ENCODE results near the gene EHMT2.

DNA sequence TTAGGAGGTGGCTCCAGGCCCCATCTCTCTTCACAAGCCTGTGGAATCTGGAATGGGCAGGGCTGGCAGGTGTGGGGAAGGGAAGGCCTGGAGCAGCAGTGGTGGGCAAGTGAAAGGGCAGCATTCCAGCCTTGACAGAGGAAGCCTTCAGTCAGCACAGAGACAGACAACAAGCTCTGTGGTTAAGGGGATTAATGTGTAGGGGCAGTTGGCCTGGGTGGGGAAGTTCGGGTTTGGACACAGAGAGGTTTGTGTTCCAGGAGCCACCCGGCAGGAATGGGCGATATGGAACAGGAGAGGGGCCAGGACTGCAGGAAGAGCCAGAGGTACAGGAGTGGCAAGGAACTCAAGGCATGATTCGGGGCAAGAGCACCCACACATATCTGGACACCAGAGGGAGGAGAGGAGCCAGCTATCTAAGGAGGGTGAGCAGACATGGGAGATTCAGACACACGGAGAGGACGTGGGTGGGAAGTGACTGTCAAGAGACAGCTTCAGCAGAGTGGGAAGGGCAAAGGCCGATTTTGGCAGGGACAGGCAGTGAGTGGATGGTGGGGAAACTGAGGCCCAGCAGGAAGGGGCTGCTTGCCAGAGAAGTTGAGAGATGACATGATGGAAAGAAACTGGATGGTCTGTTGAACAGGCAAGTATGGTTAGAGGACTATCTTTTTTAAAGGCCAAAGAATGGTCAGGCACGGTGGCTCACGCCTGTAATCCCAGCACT is 16.2 kb downstream of the EHMT2 start:
- TF ChIP-seq, protein P1, sequence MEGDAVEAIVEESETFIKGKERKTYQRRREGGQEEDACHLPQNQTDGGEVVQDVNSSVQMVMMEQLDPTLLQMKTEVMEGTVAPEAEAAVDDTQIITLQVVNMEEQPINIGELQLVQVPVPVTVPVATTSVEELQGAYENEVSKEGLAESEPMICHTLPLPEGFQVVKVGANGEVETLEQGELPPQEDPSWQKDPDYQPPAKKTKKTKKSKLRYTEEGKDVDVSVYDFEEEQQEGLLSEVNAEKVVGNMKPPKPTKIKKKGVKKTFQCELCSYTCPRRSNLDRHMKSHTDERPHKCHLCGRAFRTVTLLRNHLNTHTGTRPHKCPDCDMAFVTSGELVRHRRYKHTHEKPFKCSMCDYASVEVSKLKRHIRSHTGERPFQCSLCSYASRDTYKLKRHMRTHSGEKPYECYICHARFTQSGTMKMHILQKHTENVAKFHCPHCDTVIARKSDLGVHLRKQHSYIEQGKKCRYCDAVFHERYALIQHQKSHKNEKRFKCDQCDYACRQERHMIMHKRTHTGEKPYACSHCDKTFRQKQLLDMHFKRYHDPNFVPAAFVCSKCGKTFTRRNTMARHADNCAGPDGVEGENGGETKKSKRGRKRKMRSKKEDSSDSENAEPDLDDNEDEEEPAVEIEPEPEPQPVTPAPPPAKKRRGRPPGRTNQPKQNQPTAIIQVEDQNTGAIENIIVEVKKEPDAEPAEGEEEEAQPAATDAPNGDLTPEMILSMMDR (IDR thresholded peaks at IDR 0.05; ENCODE audit: insufficient read depth, low read length): no peak
- TF ChIP-seq, protein P2, sequence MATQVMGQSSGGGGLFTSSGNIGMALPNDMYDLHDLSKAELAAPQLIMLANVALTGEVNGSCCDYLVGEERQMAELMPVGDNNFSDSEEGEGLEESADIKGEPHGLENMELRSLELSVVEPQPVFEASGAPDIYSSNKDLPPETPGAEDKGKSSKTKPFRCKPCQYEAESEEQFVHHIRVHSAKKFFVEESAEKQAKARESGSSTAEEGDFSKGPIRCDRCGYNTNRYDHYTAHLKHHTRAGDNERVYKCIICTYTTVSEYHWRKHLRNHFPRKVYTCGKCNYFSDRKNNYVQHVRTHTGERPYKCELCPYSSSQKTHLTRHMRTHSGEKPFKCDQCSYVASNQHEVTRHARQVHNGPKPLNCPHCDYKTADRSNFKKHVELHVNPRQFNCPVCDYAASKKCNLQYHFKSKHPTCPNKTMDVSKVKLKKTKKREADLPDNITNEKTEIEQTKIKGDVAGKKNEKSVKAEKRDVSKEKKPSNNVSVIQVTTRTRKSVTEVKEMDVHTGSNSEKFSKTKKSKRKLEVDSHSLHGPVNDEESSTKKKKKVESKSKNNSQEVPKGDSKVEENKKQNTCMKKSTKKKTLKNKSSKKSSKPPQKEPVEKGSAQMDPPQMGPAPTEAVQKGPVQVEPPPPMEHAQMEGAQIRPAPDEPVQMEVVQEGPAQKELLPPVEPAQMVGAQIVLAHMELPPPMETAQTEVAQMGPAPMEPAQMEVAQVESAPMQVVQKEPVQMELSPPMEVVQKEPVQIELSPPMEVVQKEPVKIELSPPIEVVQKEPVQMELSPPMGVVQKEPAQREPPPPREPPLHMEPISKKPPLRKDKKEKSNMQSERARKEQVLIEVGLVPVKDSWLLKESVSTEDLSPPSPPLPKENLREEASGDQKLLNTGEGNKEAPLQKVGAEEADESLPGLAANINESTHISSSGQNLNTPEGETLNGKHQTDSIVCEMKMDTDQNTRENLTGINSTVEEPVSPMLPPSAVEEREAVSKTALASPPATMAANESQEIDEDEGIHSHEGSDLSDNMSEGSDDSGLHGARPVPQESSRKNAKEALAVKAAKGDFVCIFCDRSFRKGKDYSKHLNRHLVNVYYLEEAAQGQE (IDR thresholded peaks at IDR 0.05; ENCODE audit: insufficient replicate concordance, low read depth): no peak
- no peak for TF ChIP-seq GABPA (IDR thresholded peaks at IDR 0.05; ENCODE audit: low read depth)
- no peak for TF ChIP-seq POLR2AphosphoS5 (IDR thresholded peaks at IDR 0.05; ENCODE audit: low read depth)

Data from HL-60 (cell line).